ENCODE results near the gene TUFT1. TPM values are rescaled to one million over a fixed set of nuclear protein-coding genes. Genes with fewer than 3 reads are reported as not detected.
A peak's percentile ranks its signal among the peaks of the same experiment; 100 is the strongest.

The TUFT1 gene, protein sequence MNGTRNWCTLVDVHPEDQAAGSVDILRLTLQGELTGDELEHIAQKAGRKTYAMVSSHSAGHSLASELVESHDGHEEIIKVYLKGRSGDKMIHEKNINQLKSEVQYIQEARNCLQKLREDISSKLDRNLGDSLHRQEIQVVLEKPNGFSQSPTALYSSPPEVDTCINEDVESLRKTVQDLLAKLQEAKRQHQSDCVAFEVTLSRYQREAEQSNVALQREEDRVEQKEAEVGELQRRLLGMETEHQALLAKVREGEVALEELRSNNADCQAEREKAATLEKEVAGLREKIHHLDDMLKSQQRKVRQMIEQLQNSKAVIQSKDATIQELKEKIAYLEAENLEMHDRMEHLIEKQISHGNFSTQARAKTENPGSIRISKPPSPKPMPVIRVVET
- total RNA-seq (1 to 10 TPM in 4 of 5 experiments, under 1 TPM in 1; 0.92 to 4.8 (median 3.4) TPM), polyA plus RNA-seq (1 to 10 TPM; 2.2 to 3.1 TPM), total RNA-seq (19.5 reads per million, percentile 50 among the genes with 10 or more reads in this experiment)

DNA sequence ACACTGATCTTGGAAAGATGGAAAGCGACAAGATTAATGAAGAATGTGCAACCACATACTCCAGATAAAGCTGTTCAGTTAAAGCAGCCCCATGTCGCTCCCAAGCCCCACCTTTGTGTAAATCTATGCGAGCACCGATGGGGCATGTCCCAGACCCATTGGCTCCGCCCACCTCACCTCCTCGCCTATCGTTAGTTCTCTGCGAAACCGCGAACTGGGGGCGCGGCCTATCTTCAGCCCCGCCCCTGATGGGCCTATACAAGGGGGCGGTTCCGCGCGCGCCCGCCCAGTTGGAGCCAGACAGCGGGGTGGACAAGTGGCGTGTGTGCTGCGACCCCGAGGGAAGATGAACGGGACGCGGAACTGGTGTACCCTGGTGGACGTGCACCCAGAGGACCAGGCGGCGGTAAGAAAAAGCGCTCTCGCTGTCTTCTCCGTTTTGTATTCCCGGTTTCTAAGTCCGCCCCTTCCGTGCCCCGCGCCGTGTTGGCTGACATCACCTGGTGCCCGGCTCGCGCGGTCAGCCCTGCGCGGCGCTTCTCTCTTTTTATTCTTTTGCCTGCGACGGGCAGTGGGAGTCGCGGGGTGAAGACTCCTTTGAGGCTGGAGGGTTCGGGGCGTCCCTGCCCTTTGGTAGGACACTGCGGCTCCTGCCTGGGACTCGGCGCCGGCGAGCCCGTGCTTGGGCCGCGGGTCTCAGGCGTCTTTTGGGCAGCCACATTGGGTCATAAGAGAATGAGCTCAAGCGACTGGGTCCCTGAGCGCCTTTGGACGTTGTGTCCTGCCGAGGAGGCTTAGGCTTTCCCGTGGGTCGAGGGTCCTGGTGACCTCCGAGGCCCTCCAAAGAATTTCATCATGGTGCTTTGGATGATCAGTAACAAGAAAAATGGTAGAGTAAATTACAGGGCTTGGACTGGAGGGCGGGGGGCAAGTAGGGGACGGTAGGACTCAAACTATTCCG, at the start of gene TUFT1:
Gene TUFT1 (plus strand): TSS at position 289 of the 961 bp plus-strand sequence. CDS start 58 bp downstream, at position 347.
- Mint-ChIP-seq H3K4me3 (peak within 1 kb of the TSS; percentile 91 to 98 (median 97)), H3K27me3 (peaks cover 6 to 24% (median 8%) of the 10 kb centered on the region in 5 donors), H3K36me3 (no peaks in the 10 kb centered on the region), H3K9me3 (no peaks in the 10 kb centered on the region), H3K4me1 (peaks cover 12 to 31% (median 22%) of the 10 kb centered on the region in 7 donors), H3K27ac (peak within 1 kb of the TSS; percentile 70 to 93 (median 89))
- ChIA-PET POLR2A (interaction anchor here (0.6 to 1.4 kb wide), 7 partner anchors 10 to 1653 kb away, joined by 3 to 6 read pairs (median 3); partner anchors contain the start of genes CGN, MRPL9 and SNX27), CTCF (interaction anchor here (0.6 to 0.7 kb wide), 2 partner anchors 60 to 96 kb away, joined by 3 read pairs; no protein-coding TSS in a partner anchor)
- intact Hi-C loops (cut with micrococcal nuclease) = loop anchor here (1.0 to 5.0 kb wide), 5 partner anchors 29 to 452 kb away; partner anchors contain the start of genes CGN (in 1 of the 2), S100A10 (in 1 of the 2) and SNX27 (in 1 of the 2)
- Histone ChIP-seq H3K9me3 (ENCODE audit: control insufficient read depth in 2 of 3, low read length in 3 of 3) (no peaks in the 10 kb centered on the region), H3K27ac (ENCODE audit: low read depth, low read length) (peak within 1 kb of the TSS; percentile 71), H3K27me3 (ENCODE audit: control insufficient read depth in 2 of 2, insufficient read depth in 2 of 2, low read length in 2 of 2) (no peaks in the 10 kb centered on the region), H3K36me3 (ENCODE audit: control insufficient read depth in 2 of 3, insufficient read depth in 3 of 3, low read length in 3 of 3) (no peaks in the 10 kb centered on the region), H3K4me3 (ENCODE audit: low read length) (peak within 1 kb of the TSS; percentile 90), H3K4me1 (ENCODE audit: control insufficient read depth in 2 of 2, insufficient read depth in 2 of 2, low read length in 2 of 2) (peaks cover 11 to 18% of the 10 kb centered on the region in 2 donors)
- ATAC-seq = peak; percentile 100
- DNase-seq = peak; percentile 89 to 95 (median 93)

DNA sequence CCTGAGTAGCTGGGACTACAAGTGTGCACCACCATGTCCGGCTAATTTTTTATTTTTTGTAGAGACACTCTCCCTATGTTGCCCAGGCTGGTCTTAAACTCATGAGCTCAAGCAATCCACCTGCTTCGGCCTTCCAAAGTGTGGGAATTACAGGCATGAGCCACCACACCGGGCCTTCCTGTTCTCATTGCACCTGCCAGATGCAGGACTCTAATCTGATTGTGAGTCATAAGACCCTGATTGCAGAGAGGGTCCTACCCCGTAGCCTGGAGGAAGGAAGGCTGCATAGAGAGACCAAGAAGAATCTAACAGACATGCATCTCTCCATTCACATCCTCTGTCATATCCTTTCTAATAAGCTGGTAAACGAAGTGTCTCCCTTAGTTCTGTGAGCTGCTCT, 48.5 kb upstream of the TUFT1 start:
- H3K27me3 Mint-ChIP-seq = peaks cover 0 to 6% (median 0%) of the 10 kb centered on the region in 5 donors
- POLR2A ChIA-PET = interaction anchor here (0.5 kb wide), 1 partner anchor 1126 kb away, joined by 5 read pairs; no protein-coding TSS in a partner anchor
- no peak for ATAC-seq

DNA sequence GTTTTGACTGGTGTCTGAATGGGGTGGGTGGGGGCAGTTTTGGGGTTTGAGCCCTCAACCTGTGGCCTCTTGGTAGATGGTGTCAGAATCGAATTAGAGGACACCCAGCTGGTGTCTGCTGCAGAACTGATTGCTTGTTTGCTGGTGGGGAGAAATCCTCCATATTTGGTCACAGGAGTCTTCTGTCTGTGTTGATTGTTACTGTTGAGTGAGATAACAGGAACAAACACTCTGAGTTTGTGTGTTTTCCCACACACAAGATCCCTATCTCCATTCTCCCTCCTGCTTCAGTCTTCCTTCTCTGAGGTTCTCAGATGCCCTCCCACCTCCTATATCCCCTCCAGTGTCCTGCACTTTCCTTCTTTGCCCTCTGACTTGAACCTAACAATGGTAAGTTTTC, 48.0 kb upstream of the TUFT1 start:
- no peak for DNase-seq
- Histone ChIP-seq H3K4me1 (ENCODE audit: control insufficient read depth in 2 of 2, insufficient read depth in 2 of 2, low read length in 2 of 2) (no peaks in the 10 kb centered on the region), H3K27ac (ENCODE audit: low read depth, low read length) (no peak overlapping the region), H3K27me3 (ENCODE audit: control insufficient read depth in 2 of 2, insufficient read depth in 2 of 2, low read length in 2 of 2) (no peaks in the 10 kb centered on the region), H3K4me3 (ENCODE audit: low read length) (no peak overlapping the region), H3K36me3 (ENCODE audit: control insufficient read depth in 2 of 3, insufficient read depth in 3 of 3, low read length in 3 of 3) (no peaks in the 10 kb centered on the region), H3K9me3 (ENCODE audit: control insufficient read depth in 2 of 3, low read length in 3 of 3) (no peaks in the 10 kb centered on the region)
- peaks cover 0 to 6% (median 0%) of the 10 kb centered on the region in 5 donors for H3K27me3 Mint-ChIP-seq
- no peak overlapping the region for H3K4me3 Mint-ChIP-seq
- no peaks in the 10 kb centered on the region for H3K36me3 Mint-ChIP-seq
- peaks cover 0 to 4% (median 0%) of the 10 kb centered on the region in 7 donors for H3K4me1 Mint-ChIP-seq
- no peaks in the 10 kb centered on the region for H3K9me3 Mint-ChIP-seq
- ChIA-PET CTCF (no interaction called here), POLR2A (no interaction called here)
- no peak for ATAC-seq
- no peak overlapping the region for H3K27ac Mint-ChIP-seq
- intact Hi-C loops (cut with micrococcal nuclease) = no loop called here

More for the DNA sequence above, 48.5 kb upstream of the TUFT1 start:
- Histone ChIP-seq H3K27ac (ENCODE audit: low read depth, low read length) (no peak overlapping the region), H3K9me3 (ENCODE audit: control insufficient read depth in 2 of 3, low read length in 3 of 3) (no peaks in the 10 kb centered on the region), H3K36me3 (ENCODE audit: control insufficient read depth in 2 of 3, insufficient read depth in 3 of 3, low read length in 3 of 3) (no peaks in the 10 kb centered on the region), H3K4me1 (ENCODE audit: control insufficient read depth in 2 of 2, insufficient read depth in 2 of 2, low read length in 2 of 2) (no peaks in the 10 kb centered on the region), H3K27me3 (ENCODE audit: control insufficient read depth in 2 of 2, insufficient read depth in 2 of 2, low read length in 2 of 2) (no peaks in the 10 kb centered on the region), H3K4me3 (ENCODE audit: low read length) (no peak overlapping the region)
- no peak overlapping the region for H3K4me3 Mint-ChIP-seq
- peaks cover 0 to 4% (median 0%) of the 10 kb centered on the region in 7 donors for H3K4me1 Mint-ChIP-seq
- H3K27ac Mint-ChIP-seq = no peak overlapping the region
- H3K9me3 Mint-ChIP-seq = no peaks in the 10 kb centered on the region
- DNase-seq = no peak
- intact Hi-C loops (cut with micrococcal nuclease) = no loop called here
- CTCF ChIA-PET = no interaction called here
- no peaks in the 10 kb centered on the region for H3K36me3 Mint-ChIP-seq

GRCh38 chr1:151493042-151493441, 47.1 kb upstream of the TUFT1 start:
- intact Hi-C loops (cut with micrococcal nuclease) = no loop called here
- Histone ChIP-seq H3K4me3 (ENCODE audit: low read length) (no peak overlapping the region), H3K27me3 (ENCODE audit: control insufficient read depth in 2 of 2, insufficient read depth in 2 of 2, low read length in 2 of 2) (no peaks in the 10 kb centered on the region), H3K36me3 (ENCODE audit: control insufficient read depth in 2 of 3, insufficient read depth in 3 of 3, low read length in 3 of 3) (no peaks in the 10 kb centered on the region), H3K4me1 (ENCODE audit: control insufficient read depth in 2 of 2, insufficient read depth in 2 of 2, low read length in 2 of 2) (no peaks in the 10 kb centered on the region), H3K9me3 (ENCODE audit: control insufficient read depth in 2 of 3, low read length in 3 of 3) (no peaks in the 10 kb centered on the region), H3K27ac (ENCODE audit: low read depth, low read length) (no peak overlapping the region)
- peaks cover 0 to 4% (median 0%) of the 10 kb centered on the region in 5 donors for H3K27me3 Mint-ChIP-seq
- peaks cover 0 to 4% (median 0%) of the 10 kb centered on the region in 7 donors for H3K4me1 Mint-ChIP-seq
- no peak overlapping the region for H3K27ac Mint-ChIP-seq
- DNase-seq (no peak), ATAC-seq (no peak)
- no peaks in the 10 kb centered on the region for H3K9me3 Mint-ChIP-seq
- no peaks in the 10 kb centered on the region for H3K36me3 Mint-ChIP-seq
- CTCF ChIA-PET = no interaction called here
- POLR2A ChIA-PET = no interaction called here
- no peak overlapping the region for H3K4me3 Mint-ChIP-seq

DNA sequence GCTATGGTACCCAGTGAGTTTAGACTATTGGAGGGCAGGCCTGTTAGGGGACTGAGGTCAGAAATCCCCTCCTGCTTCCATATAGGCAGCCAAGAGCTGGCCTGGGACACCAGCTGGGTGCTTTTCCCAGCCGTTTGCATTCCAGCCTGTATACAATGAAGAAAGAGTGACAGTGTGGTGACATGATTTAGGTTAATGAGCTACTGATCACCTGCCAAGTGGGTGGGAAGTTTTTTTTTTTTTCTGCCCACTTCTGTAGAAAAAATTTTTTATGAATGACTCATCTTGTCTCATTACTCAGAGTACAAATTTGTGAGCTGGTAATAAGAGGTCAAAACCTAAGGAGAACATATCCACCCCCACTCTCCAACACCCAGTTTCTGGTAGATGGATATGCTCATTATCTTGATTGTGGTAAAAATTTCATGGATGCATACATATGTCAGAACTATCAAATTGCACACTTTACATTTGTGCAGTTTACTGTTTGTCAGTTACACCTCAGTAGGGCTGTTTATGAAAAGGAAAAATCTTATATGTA, 45.3 kb upstream of the TUFT1 start:
- Histone ChIP-seq H3K4me3 (ENCODE audit: low read length) (no peak overlapping the region), H3K27ac (ENCODE audit: low read depth, low read length) (no peak overlapping the region), H3K4me1 (ENCODE audit: control insufficient read depth in 2 of 2, insufficient read depth in 2 of 2, low read length in 2 of 2) (no peaks in the 10 kb centered on the region), H3K27me3 (ENCODE audit: control insufficient read depth in 2 of 2, insufficient read depth in 2 of 2, low read length in 2 of 2) (no peaks in the 10 kb centered on the region), H3K36me3 (ENCODE audit: control insufficient read depth in 2 of 3, insufficient read depth in 3 of 3, low read length in 3 of 3) (no peaks in the 10 kb centered on the region), H3K9me3 (ENCODE audit: control insufficient read depth in 2 of 3, low read length in 3 of 3) (no peaks in the 10 kb centered on the region)
- POLR2A ChIA-PET = interaction anchor here (0.6 to 1.5 kb wide), 2 partner anchors 9 to 135 kb away, joined by 4 to 7 read pairs; no protein-coding TSS in a partner anchor
- intact Hi-C loops (cut with micrococcal nuclease) = no loop called here
- peaks cover 0 to 6% (median 0%) of the 10 kb centered on the region in 5 donors for H3K27me3 Mint-ChIP-seq
- H3K36me3 Mint-ChIP-seq = no peaks in the 10 kb centered on the region
- DNase-seq (no peak), ATAC-seq (no peak)
- H3K9me3 Mint-ChIP-seq = no peaks in the 10 kb centered on the region
- H3K4me1 Mint-ChIP-seq = peaks cover 0 to 4% (median 0%) of the 10 kb centered on the region in 7 donors
- H3K27ac Mint-ChIP-seq = no peak overlapping the region
- H3K4me3 Mint-ChIP-seq = no peak overlapping the region
- CTCF ChIA-PET = no interaction called here

- no peaks in the 10 kb centered on the region for H3K36me3 ChIP-seq (ENCODE audit: control insufficient read depth in 2 of 3, insufficient read depth in 3 of 3, low read length in 3 of 3)
These were observed 44.8 kb upstream of the TUFT1 start for GRCh38 chr1:151495316-151495715.

More at GRCh38 chr1:151495316-151495715, 44.8 kb upstream of the TUFT1 start:
- no peaks in the 10 kb centered on the region for H3K4me1 ChIP-seq (ENCODE audit: control insufficient read depth in 2 of 2, insufficient read depth in 2 of 2, low read length in 2 of 2)
- no peak overlapping the region for H3K4me3 ChIP-seq (ENCODE audit: low read length)
- Mint-ChIP-seq H3K9me3 (no peaks in the 10 kb centered on the region), H3K27me3 (peaks cover 0 to 6% (median 0%) of the 10 kb centered on the region in 5 donors), H3K4me3 (no peak overlapping the region), H3K36me3 (no peaks in the 10 kb centered on the region), H3K4me1 (peaks cover 0 to 4% (median 0%) of the 10 kb centered on the region in 7 donors), H3K27ac (no peak overlapping the region)
- H3K9me3 ChIP-seq (ENCODE audit: control insufficient read depth in 2 of 3, low read length in 3 of 3) = no peaks in the 10 kb centered on the region
- no peak overlapping the region for H3K27ac ChIP-seq (ENCODE audit: low read depth, low read length)
- ATAC-seq = no peak
- no peaks in the 10 kb centered on the region for H3K27me3 ChIP-seq (ENCODE audit: control insufficient read depth in 2 of 2, insufficient read depth in 2 of 2, low read length in 2 of 2)
- ChIA-PET POLR2A (interaction anchor here (1.5 kb wide), 1 partner anchor 9 kb away, joined by 7 read pairs; no protein-coding TSS in a partner anchor), CTCF (no interaction called here)
- DNase-seq = no peak
- intact Hi-C loops (cut with micrococcal nuclease) = no loop called here

Measured in naive thymus-derived CD4-positive, alpha-beta T cell (primary cell).